ENCODE results near the gene SLC2A4.
A peak's percentile ranks its signal among the peaks of the same experiment; 100 is the strongest.

Gene SLC2A4

DNA sequence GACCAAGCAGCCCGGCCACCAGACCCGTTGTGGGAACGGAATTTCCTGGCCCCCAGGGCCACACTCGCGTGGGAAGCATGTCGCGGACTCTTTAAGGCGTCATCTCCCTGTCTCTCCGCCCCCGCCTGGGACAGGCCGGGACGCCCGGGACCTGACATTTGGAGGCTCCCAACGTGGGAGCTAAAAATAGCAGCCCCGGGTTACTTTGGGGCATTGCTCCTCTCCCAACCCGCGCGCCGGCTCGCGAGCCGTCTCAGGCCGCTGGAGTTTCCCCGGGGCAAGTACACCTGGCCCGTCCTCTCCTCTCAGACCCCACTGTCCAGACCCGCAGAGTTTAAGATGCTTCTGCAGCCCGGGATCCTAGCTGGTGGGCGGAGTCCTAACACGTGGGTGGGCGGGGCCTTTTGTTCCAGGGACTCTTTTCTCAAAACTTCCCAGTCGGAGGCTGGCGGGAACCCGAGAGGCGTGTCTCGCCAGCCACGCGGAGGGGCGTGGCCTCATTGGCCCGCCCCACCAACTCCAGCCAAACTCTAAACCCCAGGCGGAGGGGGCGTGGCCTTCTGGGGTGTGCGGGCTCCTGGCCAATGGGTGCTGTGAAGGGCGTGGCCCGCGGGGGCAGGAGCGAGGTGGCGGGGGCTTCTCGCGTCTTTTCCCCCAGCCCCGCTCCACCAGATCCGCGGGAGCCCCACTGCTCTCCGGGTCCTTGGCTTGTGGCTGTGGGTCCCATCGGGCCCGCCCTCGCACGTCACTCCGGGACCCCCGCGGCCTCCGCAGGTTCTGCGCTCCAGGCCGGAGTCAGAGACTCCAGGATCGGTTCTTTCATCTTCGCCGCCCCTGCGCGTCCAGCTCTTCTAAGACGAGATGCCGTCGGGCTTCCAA lies at the start of gene SLC2A4:
SLC2A4 (plus strand) TSS at position 645 of the 879 bp plus-strand sequence; CDS start at position 862, 217 bp downstream.
- TF ChIP-seq, protein P1, sequence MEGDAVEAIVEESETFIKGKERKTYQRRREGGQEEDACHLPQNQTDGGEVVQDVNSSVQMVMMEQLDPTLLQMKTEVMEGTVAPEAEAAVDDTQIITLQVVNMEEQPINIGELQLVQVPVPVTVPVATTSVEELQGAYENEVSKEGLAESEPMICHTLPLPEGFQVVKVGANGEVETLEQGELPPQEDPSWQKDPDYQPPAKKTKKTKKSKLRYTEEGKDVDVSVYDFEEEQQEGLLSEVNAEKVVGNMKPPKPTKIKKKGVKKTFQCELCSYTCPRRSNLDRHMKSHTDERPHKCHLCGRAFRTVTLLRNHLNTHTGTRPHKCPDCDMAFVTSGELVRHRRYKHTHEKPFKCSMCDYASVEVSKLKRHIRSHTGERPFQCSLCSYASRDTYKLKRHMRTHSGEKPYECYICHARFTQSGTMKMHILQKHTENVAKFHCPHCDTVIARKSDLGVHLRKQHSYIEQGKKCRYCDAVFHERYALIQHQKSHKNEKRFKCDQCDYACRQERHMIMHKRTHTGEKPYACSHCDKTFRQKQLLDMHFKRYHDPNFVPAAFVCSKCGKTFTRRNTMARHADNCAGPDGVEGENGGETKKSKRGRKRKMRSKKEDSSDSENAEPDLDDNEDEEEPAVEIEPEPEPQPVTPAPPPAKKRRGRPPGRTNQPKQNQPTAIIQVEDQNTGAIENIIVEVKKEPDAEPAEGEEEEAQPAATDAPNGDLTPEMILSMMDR (IDR thresholded peaks at IDR 0.05; ENCODE audit: low read depth, low read length): no peak
- in situ Hi-C loops (cut with HindIII; ENCODE audit: low sequenced_read_pairs): no loop called here
- peak; percentile 93 for DNase-seq (ENCODE audit: low read depth, low spot score)
- H3K4me3 ChIP-seq (ENCODE audit: low read depth, low read length): peak within 1 kb of the TSS; percentile 36

DNA sequence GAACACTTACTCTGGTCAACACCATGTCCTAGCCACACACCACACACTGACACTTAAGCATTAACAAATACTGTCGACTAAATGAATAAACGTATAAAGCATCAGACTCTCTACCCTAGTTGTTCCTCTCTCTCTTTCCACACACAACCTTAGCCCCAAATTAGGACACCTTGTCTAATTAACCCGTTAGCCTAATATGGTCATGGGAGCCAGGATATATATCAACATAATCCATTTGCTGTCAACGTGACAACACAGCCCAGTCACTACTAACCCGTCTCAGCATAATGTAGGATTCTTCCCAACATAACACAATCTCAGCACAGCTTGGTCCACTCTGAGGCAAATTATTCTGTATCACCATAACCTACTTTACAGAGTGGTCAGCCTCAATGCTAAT lies 49.4 kb upstream of the SLC2A4 start:
- DNase-seq (ENCODE audit: low read depth, low spot score): no peak
- in situ Hi-C loops (cut with HindIII; ENCODE audit: low sequenced_read_pairs): no loop called here

DNA sequence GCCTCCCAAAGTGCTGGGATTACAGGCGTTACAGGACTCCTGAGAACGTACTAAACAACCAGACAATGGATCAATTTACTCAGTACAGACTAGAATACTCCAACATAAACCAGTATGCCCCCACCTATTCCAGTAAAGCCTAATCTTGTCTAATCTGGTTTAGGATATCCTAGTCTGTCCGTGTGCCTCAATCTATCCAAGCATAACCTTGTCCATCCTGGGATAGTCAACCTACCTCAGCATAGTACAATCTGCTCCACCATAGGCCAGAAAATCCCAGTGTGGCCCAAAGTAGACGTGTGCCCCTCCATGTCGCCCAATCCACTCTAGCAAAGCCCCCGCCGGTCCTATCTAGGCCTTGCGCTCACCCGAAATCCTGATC lies 47.8 kb upstream of the SLC2A4 start:
- TF ChIP-seq, protein P1 (IDR thresholded peaks at IDR 0.05; ENCODE audit: low read depth, low read length): no peak
- DNase-seq (ENCODE audit: low read depth, low spot score): no peak
- in situ Hi-C loops (cut with HindIII; ENCODE audit: low sequenced_read_pairs): no loop called here
- H3K4me3 ChIP-seq (ENCODE audit: low read depth, low read length): peak overlapping the region; percentile 66

More for the DNA sequence above, 49.4 kb upstream of the SLC2A4 start:
- TF ChIP-seq, protein P1 (IDR thresholded peaks at IDR 0.05; ENCODE audit: low read depth, low read length): no peak
- H3K4me3 ChIP-seq (ENCODE audit: low read depth, low read length): no peak overlapping the region

DNA sequence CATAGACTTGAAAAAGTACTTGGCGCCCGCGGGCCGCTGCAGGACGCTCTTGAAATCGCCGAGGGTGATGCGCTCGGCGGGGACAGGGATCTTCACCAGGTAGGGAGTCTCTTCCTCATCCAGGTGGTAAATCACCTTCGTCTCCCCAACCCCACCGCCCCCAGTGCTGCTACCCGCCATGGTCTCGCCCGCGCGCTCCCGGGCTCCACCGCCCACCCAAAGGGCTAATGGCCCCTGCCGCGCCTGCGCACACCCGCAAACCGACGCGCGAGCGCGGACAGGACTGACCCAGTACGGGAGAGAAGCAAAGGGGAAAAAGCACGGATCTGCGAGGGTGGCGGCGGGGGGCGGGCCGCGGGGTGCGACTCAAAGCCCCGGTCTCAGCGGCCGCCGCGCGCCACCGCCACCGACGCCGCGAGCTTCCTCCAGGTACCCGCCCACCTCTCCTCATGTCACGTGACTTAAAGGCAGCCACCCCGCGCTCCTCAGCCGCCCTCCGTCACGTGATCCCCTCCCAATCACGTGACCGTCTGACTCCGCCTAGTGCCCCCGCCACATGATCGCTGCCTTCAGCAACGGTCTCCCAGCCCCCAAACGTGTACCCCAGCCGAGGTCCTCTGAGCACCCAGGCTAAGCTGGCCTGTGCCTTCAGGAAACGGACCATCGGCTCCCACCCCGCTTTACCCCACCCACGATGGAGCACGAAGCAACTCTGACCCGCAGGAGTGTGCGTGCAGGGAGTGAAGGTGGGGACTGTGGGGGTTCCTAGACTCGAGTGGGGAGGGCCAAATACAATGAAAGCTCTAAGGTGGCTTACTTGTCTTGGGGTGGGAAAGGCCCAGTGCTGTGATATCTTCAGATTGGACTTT lies 47.2 kb upstream of the SLC2A4 start, which contains the start of gene DVL2:
DVL2 (minus strand) TSS at position 435 of the 869 bp plus-strand sequence; CDS start at position 180, 255 bp downstream.
- in situ Hi-C loops (cut with HindIII; ENCODE audit: low sequenced_read_pairs): no loop called here
- DNase-seq (ENCODE audit: low read depth, low spot score): peak; percentile 96
- TF ChIP-seq, protein P1 (IDR thresholded peaks at IDR 0.05; ENCODE audit: low read depth, low read length): no peak
- peak within 1 kb of the TSS; percentile 66 for H3K4me3 ChIP-seq (ENCODE audit: low read depth, low read length)

DNA sequence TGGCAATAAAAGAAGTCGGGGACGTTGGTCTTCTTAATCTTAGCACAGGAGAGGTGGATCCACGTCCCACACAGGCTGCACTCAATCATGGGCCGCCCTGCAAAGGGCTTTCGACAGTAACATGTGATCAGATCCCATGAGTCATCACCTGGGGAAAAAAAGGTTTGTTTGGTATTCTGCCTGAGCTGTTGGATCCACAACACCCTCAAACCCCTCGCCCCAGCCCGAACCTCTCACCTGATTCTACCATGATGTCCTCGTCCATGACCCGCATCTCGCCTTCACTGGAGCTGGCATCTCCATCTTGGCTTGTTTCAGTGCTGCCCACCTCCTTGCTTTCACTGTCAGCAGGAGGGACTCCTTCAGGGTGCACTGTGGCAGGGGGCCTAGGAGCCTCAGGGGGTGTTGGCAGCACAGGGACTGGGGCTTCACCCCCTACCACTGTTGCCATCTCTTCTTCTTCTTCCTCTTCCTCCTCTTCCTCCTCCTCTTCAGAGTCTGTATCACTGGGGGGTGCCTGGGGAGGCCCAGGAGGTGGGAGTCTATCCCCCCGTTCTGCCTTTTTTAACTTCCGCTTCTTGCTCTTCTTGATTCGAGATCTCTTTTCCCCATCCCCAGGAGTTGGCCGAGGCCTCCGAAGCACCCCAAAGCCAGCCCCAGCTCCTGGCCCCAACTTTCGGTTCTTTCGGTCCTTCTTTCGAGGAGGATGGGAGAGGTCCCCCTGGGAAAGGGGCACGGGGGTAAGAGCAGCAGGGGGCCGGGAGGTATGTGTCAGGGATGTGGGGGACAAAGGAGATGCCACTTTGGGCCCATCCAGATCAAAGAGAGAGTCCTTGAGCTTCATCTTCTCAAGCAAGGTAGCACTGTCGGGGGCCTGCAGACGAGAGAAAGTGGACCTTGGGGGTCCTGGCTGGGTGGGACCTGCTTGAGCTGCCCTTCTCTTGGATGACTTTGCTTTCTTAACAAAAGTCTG lies 45.5 kb upstream of the SLC2A4 start:
- in situ Hi-C loops (cut with HindIII; ENCODE audit: low sequenced_read_pairs): no loop called here
- H3K4me3 ChIP-seq (ENCODE audit: low read depth, low read length): no peak overlapping the region
- TF ChIP-seq, protein P1 (IDR thresholded peaks at IDR 0.05; ENCODE audit: low read depth, low read length): no peak
- no peak for DNase-seq (ENCODE audit: low read depth, low spot score)
